ENCODE measurements around the gene TYK2.

The TYK2 gene

GRCh38 chr19:10317857-10318462, 62.4 kb downstream of the TYK2 start:
- no peak overlapping the region for H3K4me3 ChIP-seq (replicated peaks; ENCODE audit: low read depth, low read length)
- no peak for DNase-seq (ENCODE audit: extremely low read depth, low read depth)
- TF ChIP-seq, protein P1, sequence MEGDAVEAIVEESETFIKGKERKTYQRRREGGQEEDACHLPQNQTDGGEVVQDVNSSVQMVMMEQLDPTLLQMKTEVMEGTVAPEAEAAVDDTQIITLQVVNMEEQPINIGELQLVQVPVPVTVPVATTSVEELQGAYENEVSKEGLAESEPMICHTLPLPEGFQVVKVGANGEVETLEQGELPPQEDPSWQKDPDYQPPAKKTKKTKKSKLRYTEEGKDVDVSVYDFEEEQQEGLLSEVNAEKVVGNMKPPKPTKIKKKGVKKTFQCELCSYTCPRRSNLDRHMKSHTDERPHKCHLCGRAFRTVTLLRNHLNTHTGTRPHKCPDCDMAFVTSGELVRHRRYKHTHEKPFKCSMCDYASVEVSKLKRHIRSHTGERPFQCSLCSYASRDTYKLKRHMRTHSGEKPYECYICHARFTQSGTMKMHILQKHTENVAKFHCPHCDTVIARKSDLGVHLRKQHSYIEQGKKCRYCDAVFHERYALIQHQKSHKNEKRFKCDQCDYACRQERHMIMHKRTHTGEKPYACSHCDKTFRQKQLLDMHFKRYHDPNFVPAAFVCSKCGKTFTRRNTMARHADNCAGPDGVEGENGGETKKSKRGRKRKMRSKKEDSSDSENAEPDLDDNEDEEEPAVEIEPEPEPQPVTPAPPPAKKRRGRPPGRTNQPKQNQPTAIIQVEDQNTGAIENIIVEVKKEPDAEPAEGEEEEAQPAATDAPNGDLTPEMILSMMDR (IDR thresholded peaks at IDR 0.05; ENCODE audit: low read depth, low read length, missing control alignments), result no peak

- no peak for DNase-seq (ENCODE audit: extremely low read depth, low read depth)
Observed at GRCh38 chr19:10317045-10317856, 63.1 kb downstream of the TYK2 start.

DNA sequence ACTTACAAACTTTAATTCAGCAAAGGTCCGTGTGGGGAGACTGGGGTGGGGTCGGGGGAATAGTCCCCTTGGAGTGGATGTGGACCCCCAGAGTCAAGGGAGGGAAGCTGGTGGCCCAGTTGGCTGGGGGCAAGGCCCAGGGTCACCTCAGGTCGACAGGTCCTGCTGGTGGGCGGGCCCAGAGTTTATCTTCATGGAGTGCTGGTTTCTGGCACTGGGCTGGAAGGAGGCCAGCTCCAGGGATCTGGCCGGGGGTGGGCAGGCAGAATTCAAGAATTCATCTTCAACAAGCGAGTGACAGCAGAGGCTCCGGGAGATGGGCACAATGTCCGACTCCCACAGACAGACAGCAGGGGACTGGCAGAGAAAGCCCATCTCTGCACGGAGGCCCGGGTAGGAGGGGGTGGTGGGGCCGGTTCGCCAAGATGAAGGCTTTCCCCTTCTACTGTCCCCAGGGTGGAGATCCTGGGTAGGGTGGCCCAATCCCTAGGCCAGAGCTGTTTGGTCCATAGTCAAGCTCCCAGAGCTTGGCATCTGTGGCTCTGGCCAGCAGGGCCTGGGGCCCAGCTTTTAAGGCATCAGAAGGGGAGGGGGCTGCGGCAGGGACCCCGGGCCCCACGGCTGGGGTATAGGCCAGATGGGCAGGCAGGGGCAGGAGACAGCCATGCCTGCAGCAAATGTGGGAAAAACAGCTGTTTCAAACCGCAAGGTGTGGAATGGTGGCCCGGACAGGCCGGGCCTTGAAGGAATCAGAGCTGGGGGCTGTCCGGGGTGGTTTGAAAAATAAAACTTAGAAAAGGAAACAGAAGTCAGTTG, 63.9 kb downstream of the TYK2 start:
- DNase-seq (ENCODE audit: extremely low read depth, low read depth), result no peak
- TF ChIP-seq, protein P1 (IDR thresholded peaks at IDR 0.05; ENCODE audit: low read depth, low read length, missing control alignments), result no peak
- H3K4me3 ChIP-seq (replicated peaks; ENCODE audit: low read depth, low read length), result peak overlapping the region; percentile 60

More at GRCh38 chr19:10317045-10317856, 63.1 kb downstream of the TYK2 start:
- TF ChIP-seq, protein P1 (IDR thresholded peaks at IDR 0.05; ENCODE audit: low read depth, low read length, missing control alignments), result no peak
- H3K4me3 ChIP-seq (replicated peaks; ENCODE audit: low read depth, low read length), result no peak overlapping the region

DNA sequence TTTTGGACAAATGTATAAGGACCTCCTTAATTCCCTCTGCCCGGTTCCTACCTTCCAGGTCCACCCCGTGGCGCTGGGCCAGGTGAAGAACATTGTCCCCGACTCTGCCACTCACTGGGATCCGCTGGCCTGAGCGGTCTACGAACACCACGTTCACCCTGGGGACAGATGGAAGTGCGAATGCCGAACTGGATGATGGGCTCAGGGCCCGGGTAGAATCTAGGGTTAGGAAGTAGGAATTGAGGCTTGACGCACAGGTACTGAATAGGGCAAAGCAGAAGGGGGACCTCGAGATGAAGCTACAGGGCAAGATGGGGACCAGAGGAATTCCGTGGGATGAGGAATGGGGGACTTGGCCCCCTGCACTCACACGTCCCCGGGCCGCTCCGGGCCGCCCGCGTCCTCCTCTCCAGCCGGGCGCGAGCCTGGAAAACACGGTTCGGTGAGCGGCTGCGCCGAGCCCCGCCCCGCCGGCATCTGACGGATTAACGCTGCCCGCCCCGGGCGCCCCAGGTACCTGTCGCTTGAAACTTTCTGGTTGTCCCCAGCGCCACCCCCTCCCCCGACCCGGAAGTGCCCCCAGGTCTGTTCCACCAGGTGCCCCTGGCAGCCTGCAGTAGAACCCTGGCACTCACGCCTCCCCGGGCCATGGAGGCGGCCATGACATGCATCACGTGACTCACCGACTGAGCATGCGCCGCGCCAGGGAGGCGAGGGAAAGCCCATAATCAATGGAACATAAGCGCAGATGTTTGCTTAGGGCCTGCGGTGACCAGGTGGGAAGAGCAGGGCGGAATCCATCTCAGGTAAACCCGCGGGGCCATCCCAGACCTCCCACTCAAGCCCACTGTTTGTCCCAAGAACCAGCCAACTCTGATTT, 64.8 kb downstream of the TYK2 start, which contains the start of gene FDX2:
TSS of gene FDX2 (minus strand) at position 681 of the 880 bp plus-strand sequence. CDS start at position 662, 19 bp downstream.
- H3K4me3 ChIP-seq (replicated peaks; ENCODE audit: low read depth, low read length), result peak within 1 kb of the TSS; percentile 60
- TF ChIP-seq, protein P1 (IDR thresholded peaks at IDR 0.05; ENCODE audit: low read depth, low read length, missing control alignments), result no peak
- peak; percentile 63 for DNase-seq (ENCODE audit: extremely low read depth, low read depth)

GRCh38 chr19:10309423-10309822, 70.9 kb downstream of the TYK2 start, which contains the start of gene ZGLP1:
Gene ZGLP1, minus strand, starts transcription at chr19:10309815.
- DNase-seq (ENCODE audit: extremely low read depth, low read depth), result no peak
- TF ChIP-seq, protein P1 (IDR thresholded peaks at IDR 0.05; ENCODE audit: low read depth, low read length, missing control alignments), result no peak
- H3K4me3 ChIP-seq (replicated peaks; ENCODE audit: low read depth, low read length), result no peak within 1 kb of the TSS

- no peak for DNase-seq (ENCODE audit: extremely low read depth, low read depth)
- TF ChIP-seq, protein P1 (IDR thresholded peaks at IDR 0.05; ENCODE audit: low read depth, low read length, missing control alignments), result no peak
- H3K4me3 ChIP-seq (replicated peaks; ENCODE audit: low read depth, low read length), result no peak overlapping the region
Observed at GRCh38 chr19:10306327-10306726, 74.0 kb downstream of the TYK2 start.

Data from HFF-Myc (cell line).